Stimulated activated CD8-positive, alpha-beta memory T cell treated with anti-CD3 and anti-CD28 coated beads, Interleukin-12 subunit alpha, Interleukin-12 subunit beta, amount 100 ng/mL, for 1 hour (primary cell): Measurements from ENCODE around the gene CEACAM18.
"Not testable (repeated sequence)": the region's sequence is repeated elsewhere in the genome, so short reads cannot be mapped to it uniquely, and the experiment has no call there.

ENCODE experiments used
- DNase-seq: peaks from one replicate; pipeline ENCODE4 v3.0.0-alpha.2; 2020; ENCODE audit warnings: low read depth

CEACAM18 gene

DNA sequence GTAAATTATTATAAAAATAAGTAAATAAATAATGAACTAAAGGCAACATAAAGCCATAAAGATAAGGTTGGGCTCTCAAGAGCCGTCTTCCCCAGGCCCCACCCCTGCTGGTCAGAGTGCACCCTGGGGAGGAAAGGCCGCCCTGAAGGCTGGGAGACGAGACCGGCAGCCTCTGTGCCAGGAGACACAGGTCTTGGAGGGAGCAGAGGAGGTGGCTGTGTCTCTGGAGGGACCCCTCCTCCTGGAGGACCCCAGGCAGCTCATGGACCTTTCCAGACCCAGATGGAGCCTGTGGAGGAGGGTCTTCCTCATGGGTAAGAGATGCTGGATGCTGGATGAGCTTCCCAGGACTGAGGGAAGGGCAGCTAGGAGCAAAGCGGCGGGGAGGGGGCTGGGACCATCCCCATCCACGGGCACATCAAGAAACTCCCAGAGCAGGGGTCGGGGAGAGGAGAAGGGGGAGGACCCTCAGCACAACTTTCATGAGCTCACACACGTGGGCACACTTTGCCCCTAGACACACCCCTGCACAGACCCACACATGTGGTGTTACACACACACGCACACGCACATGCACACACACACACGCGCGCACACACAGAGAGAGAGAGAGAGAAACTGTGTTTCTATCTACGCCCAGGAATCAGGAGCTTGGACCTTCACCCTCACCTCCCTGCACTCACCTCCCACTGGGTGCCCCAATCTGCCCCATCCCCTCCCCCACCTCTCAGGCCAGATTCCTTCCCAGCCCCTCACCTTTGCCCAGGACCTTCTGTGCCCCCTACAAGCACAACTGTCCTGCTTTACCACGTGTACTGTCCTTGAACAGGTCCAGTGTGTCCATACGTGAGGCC lies at the start of gene CEACAM18:
Gene CEACAM18 (plus strand): TSS at position 159 of the 854 bp plus-strand sequence.
- no peak for DNase-seq

DNA sequence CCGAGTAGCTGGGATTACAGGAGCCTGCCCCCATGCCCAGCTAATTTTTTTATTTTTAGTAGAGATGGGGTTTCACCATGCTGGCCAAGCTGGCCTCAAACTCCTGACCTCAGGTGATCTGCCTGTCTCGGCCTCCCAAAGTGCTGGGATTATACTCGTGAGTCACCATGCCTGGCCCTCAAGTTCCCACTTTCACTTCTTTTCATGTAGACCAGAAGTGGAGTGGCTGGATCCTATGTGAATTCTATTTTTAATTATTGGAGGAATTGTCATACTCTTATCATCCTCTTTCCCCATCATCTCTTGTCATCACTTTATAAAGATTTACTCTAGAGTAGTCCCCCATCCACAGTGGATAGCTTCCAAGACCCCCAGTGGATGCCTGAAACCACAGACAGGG lies 48.1 kb upstream of the CEACAM18 start:
- DNase-seq: no peak

DNA sequence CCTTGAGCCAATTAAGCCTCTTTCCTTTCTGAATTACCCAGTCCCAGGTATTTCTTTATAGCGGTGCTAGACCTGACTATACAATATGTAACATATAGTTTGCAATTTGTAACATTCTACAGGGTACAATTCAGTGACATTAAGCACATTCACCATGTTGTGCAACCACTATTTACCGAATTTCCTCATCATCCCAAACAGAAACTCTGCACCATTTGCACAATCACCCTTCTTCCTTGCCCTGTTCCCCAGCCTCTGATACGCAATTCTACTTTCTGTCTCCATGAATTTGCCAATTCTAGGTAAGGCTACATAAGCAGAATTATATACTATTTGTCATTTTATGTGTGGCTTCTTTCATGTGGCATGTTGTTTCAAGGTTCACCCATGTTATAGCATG lies 47.2 kb upstream of the CEACAM18 start:
- no peak for DNase-seq

DNA sequence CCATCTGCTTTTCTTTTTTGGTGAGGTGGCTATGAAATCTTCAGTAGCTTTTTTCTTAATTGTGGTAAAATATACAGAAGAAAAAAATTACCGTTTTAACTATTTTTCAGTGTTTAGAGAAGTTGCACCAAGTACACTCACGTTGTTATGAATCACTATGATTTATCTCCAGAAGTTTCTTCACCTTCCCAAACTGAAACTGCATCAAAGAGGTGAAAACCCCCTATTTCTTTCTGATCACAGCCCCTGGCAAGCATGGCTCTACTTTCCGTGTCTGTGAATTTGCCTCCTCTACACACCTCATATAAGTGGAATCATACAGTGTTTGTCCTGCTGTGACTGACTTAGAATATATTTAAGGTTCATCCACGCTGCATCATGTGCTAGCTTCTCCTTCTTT lies 45.3 kb upstream of the CEACAM18 start:
- no peak for DNase-seq

DNA sequence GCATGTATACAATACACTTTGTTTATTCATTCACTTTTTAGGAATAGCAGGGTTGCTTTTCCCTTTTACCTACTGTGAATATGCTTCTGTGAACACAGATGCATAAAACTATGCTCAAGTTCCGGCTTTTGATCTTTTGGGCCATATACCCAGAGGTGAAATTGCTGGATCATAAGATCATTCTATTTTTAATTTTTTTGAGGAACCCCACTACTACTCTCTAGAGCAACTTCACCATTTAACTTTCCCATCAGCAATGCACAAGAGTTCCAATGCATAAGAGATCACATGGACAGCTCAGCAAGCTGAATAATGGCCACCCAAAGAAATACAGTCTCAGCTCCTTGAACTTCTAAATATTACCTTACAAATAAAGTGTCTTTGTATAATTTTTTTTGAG lies 43.9 kb upstream of the CEACAM18 start:
- DNase-seq: no peak

DNA sequence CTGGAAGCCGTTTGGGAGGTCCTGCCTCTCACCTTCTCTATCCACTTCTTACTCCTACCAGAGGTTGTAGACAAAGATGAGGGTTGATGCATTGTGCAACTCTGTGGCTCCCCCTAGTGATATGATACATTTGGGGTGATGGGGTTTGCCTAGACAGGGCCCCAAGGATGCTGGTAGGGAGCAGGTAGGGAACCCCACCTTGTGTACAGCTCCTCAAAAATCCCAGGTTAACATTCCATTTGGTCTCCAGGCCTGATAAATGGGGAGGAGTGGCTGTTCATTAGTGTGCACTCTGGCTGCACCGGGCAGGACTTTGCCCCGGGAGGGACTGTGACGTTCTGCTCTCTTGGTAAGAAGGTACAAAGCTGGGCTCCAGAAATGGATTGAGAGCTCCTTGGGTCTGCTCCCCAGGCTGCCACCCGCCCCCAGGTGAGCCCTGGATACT lies 39.3 kb upstream of the CEACAM18 start:
- DNase-seq: no peak

DNA sequence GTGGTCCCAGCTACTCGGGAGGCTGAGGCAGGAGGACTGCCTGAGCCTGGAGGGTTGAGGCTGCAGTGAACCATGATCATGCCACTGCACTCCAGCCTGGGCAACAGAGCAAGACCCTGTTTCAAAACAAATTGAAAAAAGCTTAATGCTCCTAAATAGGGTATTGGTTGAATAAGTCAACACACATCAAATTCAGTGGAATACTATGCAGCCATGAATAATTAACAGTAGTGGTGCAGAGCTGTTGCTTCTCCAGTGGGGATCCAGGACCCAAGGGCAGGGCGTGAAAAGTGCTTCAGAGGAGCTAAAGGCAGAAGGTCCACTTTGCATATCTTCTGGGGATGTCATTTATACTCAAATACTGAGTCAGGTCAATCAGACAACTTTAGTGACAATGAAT lies 38.3 kb upstream of the CEACAM18 start:
- DNase-seq: no peak

DNA sequence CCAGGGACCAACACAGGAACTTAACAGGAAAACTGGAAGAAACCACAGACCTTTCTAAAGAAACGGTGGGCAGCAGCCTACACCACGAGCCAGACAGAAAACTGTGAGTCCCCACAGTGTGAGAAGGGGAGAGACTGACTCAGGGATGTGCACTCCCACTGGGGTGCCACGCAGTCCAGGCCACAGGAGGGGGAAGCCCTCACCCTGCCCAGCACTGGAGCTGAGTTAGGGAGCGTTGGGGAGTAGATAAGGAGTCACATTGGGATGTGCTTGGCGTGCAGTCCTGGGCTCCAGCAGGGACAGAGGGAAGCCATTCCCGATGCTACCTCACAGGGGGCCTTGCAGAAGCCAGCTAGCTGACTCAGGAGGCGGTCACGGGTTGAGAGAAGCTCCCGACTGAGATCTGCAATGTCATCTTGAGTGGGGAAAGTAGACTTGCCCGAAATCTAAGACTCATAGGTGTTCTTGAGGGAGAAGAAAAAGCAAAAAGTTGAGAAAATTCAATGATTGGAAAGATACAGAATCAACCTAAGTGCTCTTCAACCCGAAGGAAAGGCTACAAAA lies 37.4 kb upstream of the CEACAM18 start:
- no peak for DNase-seq

DNA sequence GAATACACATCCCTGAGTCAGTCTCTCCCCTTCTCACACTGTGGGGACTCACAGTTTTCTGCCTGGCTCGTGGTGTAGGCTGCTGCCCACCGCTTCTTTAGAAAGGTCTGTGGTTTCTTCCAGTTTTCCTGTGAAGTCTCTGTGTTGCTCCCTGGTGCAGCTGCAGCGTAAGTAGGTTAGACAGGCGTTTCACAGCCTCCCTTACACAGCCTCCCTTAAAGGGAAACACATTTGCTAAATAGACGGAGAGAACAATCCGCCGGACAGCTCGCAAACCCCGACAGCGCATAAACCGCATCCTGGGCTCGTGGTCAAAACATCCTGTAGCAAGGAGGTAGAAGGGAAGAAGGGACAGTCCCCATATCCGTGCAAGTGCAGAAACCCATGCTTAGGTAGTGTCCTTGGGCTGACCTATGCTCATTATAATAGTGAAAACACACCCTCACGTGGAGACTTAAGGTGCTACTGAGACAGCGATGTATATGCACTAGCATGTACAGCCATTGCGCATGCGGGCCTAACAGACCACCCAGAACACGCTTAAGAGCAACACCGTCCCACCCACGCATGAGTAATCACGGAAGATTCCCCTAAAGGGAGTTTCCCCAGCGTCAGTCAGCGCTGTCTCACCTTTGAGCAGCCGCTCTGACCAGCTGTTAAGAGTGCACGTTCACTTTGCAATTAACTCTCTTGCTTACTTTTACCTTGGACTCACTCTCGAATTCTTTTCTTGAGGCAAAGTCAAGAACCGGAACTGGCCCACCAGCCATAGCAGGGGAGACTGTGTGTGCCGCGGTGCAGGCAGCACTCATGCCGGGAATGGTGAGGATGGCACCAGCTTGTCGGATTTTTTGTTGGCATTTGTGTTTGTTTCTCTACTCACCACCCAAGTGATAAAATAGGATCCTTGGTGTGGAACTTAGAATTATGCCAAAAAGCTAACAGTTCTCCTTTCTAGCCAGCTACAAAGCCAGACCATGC lies 36.6 kb upstream of the CEACAM18 start:
- DNase-seq: peak; percentile 83

DNA sequence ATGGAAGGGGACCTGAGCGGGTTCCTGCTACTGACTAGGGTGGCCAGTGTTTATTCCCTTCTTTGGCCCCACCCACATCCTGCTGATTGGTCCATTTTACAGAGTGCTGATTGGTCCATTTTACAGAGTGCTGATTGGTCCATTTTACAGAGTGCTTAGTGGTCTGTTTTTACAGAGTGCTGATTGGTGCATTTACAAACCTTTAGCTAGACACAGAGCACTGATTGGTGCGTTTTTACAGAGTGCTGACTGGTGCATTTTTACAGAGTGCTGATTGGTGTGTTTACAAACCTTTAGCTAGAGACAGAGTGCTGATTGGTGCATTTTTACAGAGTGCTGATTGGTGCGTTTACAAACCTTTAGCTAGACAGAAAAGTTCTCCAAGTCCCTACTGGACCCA lies 30.8 kb upstream of the CEACAM18 start:
- not testable (repeated sequence) for DNase-seq

DNA sequence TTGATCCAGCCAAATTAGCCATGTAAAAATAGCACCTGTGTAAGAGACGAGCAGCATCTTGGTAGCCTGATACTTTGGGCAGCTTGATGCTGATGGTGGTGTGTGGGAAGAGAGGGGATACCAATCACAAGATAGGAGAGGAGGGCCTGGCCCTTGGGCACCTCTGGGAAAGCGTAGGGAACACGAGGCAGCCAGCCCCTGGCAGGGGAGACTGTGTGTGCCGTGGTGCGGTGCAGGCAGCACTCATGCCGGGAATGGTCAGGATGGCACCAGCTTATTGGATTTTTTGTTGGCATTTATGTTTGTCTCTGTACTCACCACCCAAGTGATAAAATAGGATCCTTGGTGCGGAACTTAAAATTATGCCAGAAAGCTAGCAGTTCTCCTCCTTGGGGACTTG lies 30.3 kb upstream of the CEACAM18 start:
- DNase-seq: no peak

DNA sequence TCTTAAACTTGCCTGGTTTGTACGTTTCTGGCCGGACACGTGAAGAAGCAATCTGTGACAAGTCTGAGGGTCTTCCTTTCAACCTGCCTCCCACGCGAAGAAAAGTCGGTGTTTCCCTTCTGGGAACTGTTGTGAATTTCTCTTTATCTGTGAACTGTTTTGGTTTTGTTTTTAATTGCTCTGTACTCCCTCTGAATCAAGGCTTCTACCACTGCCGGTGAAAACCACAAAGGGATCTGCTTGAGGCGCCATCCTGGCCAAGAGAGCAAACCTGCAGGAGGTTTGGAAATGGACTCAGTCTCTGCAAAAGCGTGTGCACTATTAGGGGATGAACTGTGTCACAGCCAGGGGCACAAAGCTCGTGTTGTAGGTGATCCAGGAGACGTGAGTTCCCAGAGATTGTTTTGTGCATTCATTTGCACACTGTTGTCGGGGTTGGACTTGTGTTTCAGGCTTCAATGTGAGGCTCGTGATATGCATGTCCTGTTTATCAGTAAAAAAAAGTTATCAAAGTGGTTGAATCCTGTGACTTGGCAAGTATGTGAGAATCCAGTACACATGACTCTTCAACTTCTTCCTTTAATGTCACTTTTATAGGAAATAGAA lies 29.8 kb upstream of the CEACAM18 start:
- DNase-seq: no peak

DNA sequence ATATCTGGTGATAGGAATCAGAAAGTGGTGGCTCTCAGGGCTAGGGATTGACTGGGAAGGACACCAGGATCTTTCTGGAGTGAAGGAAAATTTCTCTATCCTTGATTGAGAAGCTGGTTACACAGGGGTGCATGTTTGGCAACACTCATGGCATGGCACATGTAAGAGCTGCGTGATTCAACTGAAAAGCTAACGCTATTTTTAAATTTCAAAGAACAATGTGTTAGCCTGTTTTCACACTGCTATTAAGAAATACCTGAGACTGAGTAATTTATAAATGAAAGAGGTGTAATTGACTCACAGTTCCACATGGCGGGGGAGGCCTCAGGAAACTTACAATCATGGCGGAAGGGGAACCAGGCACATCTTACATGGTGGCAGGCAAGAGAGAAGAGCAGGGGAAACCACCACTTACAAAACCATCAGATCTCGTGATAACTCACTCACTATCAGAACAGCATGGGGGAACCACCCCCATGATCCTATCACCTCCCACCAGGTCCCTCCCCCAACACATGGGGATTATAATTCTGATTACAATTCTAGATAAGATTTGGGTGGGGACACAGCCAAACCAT lies 27.5 kb upstream of the CEACAM18 start:
- no peak for DNase-seq

DNA sequence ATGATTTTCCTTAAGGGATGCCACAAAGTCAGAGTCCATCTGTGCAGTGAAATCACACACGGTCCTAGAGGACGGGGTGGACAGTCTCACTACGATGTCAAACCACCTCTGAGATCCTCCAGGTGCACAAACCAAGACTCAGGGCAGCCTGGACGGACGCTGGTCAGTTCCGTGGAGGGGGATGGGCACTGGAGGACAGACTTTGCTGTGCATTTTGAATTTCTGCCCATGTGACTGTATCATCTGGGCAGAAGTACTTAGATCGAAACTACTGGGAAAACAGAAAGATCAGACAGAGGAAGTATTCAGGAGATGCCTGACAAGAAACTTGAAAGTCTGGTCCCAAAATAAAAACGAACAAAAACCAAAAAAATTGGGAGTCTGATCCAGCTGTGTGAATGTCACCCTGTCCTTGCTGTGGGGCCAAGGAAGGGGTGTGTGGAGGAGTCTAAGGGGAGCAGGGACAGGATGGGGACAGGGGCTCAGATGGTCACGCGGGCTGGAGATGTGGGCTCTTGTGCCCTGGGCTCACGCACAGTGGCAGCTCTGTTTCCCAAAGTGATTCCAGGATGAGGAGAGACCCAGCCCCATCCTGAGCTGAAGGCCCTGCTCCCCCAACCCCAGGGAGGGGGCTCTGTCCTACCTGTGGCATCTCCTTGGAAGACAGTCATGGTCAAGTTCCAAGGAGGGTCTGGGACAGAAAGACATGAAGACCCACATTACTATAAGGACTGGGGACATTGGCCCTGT lies 21.6 kb upstream of the CEACAM18 start:
- DNase-seq: no peak

DNA sequence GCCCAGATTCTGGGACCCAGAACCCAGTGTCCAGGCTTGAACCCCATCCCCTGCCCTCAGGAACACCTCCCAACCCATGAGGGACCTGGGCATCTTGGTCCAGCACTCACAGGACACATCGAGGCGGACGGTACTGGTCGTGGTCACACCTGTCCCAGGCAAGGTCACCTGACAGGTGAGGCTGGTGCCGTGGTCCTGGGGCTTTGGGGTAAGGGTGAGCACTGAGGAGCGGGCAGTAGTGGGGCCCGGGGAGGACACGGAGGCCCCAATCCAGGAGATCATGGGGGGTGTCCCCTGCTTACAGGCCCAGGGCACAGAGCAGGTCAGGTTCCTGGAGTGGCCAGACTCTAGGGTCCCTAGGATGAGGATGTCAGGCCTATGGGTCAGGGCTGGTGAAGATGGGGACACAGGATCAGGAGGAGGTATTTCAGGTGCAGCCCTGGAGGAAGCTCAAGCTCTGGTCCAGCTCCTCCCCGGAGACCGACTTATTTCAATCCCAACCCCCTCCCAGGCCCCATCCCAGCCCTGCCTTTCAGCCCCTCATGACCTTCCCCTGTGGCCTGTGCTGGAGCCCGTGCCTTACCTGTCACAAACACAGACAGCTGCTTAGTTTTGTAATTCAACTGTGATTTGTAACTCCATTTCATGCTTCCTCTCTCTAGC lies 20.9 kb upstream of the CEACAM18 start:
- DNase-seq: no peak

DNA sequence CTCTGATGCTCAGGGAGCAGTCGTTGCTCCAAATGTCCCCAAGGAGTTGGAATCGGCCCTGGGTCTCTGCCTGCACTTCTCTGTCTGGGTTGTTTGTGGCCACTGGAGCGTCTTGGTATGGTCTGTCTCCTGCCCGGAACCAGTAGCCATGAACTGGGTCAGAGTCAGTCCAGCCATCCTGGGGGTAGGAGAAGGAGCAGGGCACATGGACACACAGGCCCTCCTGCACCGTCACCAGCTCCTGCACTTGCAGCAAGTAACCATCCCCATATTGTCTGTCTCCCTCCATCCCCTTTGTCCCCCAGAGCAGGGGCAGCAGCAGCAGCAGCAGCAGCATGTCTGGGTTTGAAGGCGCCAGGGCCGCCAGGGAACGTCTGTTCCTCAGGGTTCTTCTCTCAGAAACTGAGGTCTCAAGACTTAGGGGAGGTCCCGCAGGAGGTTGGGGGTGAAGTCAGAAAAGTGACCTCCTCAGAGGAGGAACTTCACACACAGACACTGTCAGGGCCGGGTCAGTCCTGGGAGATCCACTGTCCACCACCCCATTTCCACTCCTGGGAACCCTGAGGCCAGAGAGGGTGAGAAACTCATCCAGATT lies 20.2 kb upstream of the CEACAM18 start, which contains the start of gene SIGLEC8:
Gene SIGLEC8 (minus strand): TSS at position 404 of the 595 bp plus-strand sequence. CDS start 67 bp downstream, at position 337.
- no peak for DNase-seq

DNA sequence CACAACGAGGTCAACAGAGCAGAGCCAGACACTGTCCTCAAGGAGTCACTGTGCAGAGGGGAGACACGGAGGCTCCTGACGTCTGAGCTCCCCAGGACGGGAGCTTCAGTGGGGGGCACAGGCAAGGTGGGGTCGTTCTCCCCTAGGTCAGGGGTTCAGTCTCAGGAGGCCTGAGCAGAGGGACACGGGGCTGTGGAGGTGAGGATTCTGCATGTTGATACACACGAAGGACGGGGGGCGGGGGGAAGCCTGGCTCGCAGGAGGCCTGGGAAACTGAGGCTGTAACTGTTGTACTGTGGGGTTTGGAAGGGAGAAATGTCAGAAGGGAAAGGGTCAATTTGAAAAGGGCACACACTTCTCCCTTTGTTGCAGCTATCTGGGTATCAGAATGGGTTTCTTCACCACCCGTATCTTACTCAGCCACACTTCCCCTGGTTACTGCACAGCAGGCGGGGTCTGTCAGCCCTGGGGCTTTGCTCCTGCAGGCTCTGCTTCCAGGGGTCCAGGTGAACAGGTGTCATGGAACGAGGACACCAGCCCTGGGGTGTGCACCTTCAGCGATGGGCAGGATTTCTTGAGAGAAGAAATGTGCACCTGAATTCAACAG lies 19.3 kb upstream of the CEACAM18 start:
- no peak for DNase-seq

DNA sequence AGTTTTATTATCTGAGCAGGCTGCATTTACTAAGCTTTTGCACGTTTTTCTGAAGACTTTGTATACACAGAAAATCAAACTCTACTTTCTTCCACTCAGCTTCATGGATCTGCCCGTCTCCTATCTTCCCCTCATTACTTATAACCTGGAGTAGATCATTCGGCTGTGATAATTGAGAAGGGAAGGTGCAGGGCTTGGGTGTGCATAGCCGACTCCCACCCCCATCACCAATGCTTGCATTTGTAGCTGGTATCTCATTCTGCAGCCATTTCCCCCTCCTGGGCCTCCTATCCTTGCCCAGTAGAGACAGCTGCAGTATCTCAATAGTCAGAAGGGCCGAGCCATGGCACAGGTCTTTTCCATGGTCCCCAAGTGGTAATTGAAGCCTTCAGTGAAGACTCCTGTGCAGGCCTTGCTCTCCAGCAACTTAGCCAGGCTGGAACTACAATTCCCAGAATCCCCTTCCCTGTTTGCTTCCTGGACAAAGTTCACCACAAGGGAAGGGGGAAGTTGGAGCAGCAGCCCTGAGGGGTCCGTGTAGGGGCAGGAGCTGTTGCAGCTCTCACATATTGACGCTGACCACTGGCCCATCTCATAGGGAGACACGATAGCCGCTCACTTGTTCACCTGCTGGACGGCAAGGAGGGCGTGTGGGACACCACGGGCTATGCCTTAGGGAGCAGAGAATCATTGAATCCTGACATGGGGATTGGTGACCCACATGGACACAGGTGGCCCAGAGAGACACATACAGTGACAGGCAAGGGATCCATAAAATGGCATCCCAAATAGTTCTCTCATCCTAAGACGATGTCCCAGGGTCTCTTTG lies 18.0 kb upstream of the CEACAM18 start:
- no peak for DNase-seq
